Measurements from ENCODE around the gene CLDN10.

- TF ChIP-seq CTCF (IDR thresholded peaks at IDR 0.05), result no peak
- no peak for TF ChIP-seq POLR2A (IDR thresholded peaks at IDR 0.05)
Measured at GRCh38 chr13:95588721-95589120, 36.2 kb downstream of the CLDN10 start.

All from esophagus squamous epithelium (tissue), 4 donors.